Measurements from ENCODE around the gene GTF2IRD1. TPM values are rescaled to one million over a fixed set of nuclear protein-coding genes. Genes with fewer than 3 reads are reported as not detected.

Gene GTF2IRD1
- total RNA-seq, 1 experiment from 2014 or later, result 42.9 TPM

- TF ChIP-seq ESRRA (CRISPR knock-in tag; IDR thresholded peaks at IDR 0.05; ENCODE audit: borderline replicate concordance) (no peak), HMGXB4 (CRISPR knock-in tag; IDR thresholded peaks at IDR 0.05) (no peak), ZBTB43 (CRISPR knock-in tag; IDR thresholded peaks at IDR 0.05) (no peak), NR2C2 (CRISPR knock-in tag; IDR thresholded peaks at IDR 0.05) (no peak), ATF6 (CRISPR knock-in tag; IDR thresholded peaks at IDR 0.05) (no peak)
Observed at GRCh38 chr7:74585844-74586243, 132.1 kb downstream of the GTF2IRD1 start (continued).

- ChIA-PET CTCF (interaction anchor here (1.4 to 2.0 kb wide), 5 partner anchors 20 to 181 kb away, joined by 5 to 14 read pairs (median 6); no protein-coding TSS in a partner anchor), POLR2A (interaction anchor here (0.5 to 1.0 kb wide), 2 partner anchors 31 to 41 kb away, joined by 3 read pairs; no protein-coding TSS in a partner anchor)
- DNase-seq (ENCODE audit: low spot score) (no peak), ATAC-seq (no peak)
- H3K27me3 Mint-ChIP-seq (ENCODE audit: low read depth), result no peaks in the 10 kb centered on the region
- peaks cover 25% of the 10 kb centered on the region for H3K4me1 Mint-ChIP-seq
- TF ChIP-seq IRF2 (CRISPR knock-in tag; IDR thresholded peaks at IDR 0.05; ENCODE audit: borderline replicate concordance, low read depth) (no peak), RELA (CRISPR knock-in tag; IDR thresholded peaks at IDR 0.05; ENCODE audit: borderline replicate concordance) (no peak), ZNF423 (CRISPR knock-in tag; IDR thresholded peaks at IDR 0.05) (no peak), E2F5 (CRISPR knock-in tag; IDR thresholded peaks at IDR 0.05) (no peak), FOXP4 (CRISPR knock-in tag; IDR thresholded peaks at IDR 0.05) (no peak), SP1 (CRISPR knock-in tag; conservative IDR thresholded peaks at IDR 0.05) (no peak), ZMAT4 (CRISPR knock-in tag; IDR thresholded peaks at IDR 0.05) (no peak), ESRRA (CRISPR knock-in tag; IDR thresholded peaks at IDR 0.05; ENCODE audit: borderline replicate concordance) (no peak), NR1H2 (CRISPR knock-in tag; IDR thresholded peaks at IDR 0.05) (no peak), ERG (CRISPR knock-in tag; IDR thresholded peaks at IDR 0.05) (no peak), NFE2L1 (CRISPR knock-in tag; IDR thresholded peaks at IDR 0.05) (no peak), MLX (CRISPR knock-in tag; IDR thresholded peaks at IDR 0.05) (no peak), ELF4 (CRISPR knock-in tag; IDR thresholded peaks at IDR 0.05; ENCODE audit: low read depth) (no peak), ZNF512 (CRISPR knock-in tag; IDR thresholded peaks at IDR 0.05; ENCODE audit: borderline replicate concordance) (no peak)
- H3K9me3 Mint-ChIP-seq, result no peaks in the 10 kb centered on the region
- peak overlapping the region; percentile 93 for H3K27ac Mint-ChIP-seq
- peaks cover 12% of the 10 kb centered on the region for H3K36me3 Mint-ChIP-seq
- no peak overlapping the region for H3K4me3 Mint-ChIP-seq
Observed at GRCh38 chr7:74586258-74587175, 132.8 kb downstream of the GTF2IRD1 start.
